ENCODE data around the gene TMOD1.

The TMOD1 gene

GRCh38 chr9:97647996-97648395, 146.5 kb downstream of the TMOD1 start:
- DNase-seq = no peak

Data from suppressor macrophage (primary cell).